Upper lobe of left lung (tissue), 6 donors: ENCODE measurements around the gene CAB39. TPM values are rescaled to one million over a fixed set of nuclear protein-coding genes. Genes with fewer than 3 reads are reported as not detected.

Experiments
- ATAC-seq, 2 donors: fragments of 200-7000 bp; cut with Tn5 transposase; one replicate each; pipeline ENCODE4 v1.9.1; 2022; ENCODE audit warnings: mild to moderate bottlenecking in 2 of 2, moderate library complexity in 2 of 2; ENCODE audit not compliant: low FRiP score in 2 of 2
- DNase-seq, 2 donors: peaks; one replicate each; pipeline ENCODE4 v3.0.0-alpha.2; 2019 to 2020
- H3K27ac ChIP-seq, 4 donors: fragments of 200-600 bp; sonication (generic); one replicate each; pipeline ENCODE4 v1.5.1; 2016 to 2019
- H3K27me3 ChIP-seq, 4 donors: fragments of 200-600 bp; sonication (generic); one replicate each; pipeline ENCODE4 v1.5.1; 2017 to 2019
- H3K36me3 ChIP-seq, 4 donors: fragments of 200-600 bp; sonication (generic); one replicate each; pipeline ENCODE4 v1.5.1; 2016 to 2019
- H3K4me1 ChIP-seq, 4 donors: fragments of 200-600 bp; sonication (generic); one replicate each; pipeline ENCODE4 v1.5.1; 2018 to 2019
- H3K4me3 ChIP-seq, 4 donors: fragments of 200-600 bp; sonication (generic); one replicate each; pipeline ENCODE4 v1.5.1; 2017 to 2019; ENCODE audit warnings: mild to moderate bottlenecking in 2 of 4, moderate library complexity in 1 of 4
- H3K9me3 ChIP-seq, 4 donors: fragments of 200-600 bp; sonication (generic); one replicate each; pipeline ENCODE4 v1.5.1; 2018 to 2019
- EP300 ChIP-seq, 4 donors: sonication (generic); formaldehyde crosslinking; IDR thresholded peaks; one replicate each; pipeline ENCODE4 v1.5.1; 2017; ENCODE audit warnings: antibody characterized with exemption in 4 of 4, control low read depth in 2 of 4
- POLR2A ChIP-seq, 4 donors: fragments of 450-650 bp; IDR thresholded peaks; one replicate each; pipeline ENCODE4 v1.5.1; 2016 to 2017; ENCODE audit warnings: antibody characterized with exemption in 4 of 4, mild to moderate bottlenecking in 2 of 4
- POLR2AphosphoS5 ChIP-seq, 2 donors: sonication (generic); formaldehyde crosslinking; IDR thresholded peaks; one replicate each; pipeline ENCODE4 v1.5.1; 2017; ENCODE audit warnings: antibody characterized with exemption in 2 of 2
- WGBS, 2 donors: methylation state at CpG; one replicate each; pipeline ENCODE4 v1.1.5; 2017 to 2018; 5-methylcytosine and 5-hydroxymethylcytosine counted together
- total RNA-seq, 6 donors: library from RNA; depleted of rRNA in 4 of 6; stranded (reverse); fragments of >200 nt in 4 of 6; gene quantifications; one replicate each; pipeline versions ENCODE4 v1.1.0 to v1.2.1, GENCODE V29; 2016 to 2021
- TF ChIP-seq, protein P1 (sequence below), 6 experiments: fragments of 450-650 bp in 4 of 6; fragments of 200-600 bp in 2 of 6; sonication (generic) in 2 of 6; IDR thresholded peaks; one replicate each; pipeline ENCODE4 v1.5.1; 2016 to 2019; ENCODE audit warnings: antibody characterized with exemption in 6 of 6
- donor health status: DM: no; HTN: no; CAD: no; lungs with moderate emphysema.
- donor health status: DM: no; HTN: yes; CAD: no; lungs with severe emphysema.

The CAB39 gene
- total RNA-seq, 6 donors from 2014 or later, result 56.5 to 125 (median 76.7) TPM

DNA sequence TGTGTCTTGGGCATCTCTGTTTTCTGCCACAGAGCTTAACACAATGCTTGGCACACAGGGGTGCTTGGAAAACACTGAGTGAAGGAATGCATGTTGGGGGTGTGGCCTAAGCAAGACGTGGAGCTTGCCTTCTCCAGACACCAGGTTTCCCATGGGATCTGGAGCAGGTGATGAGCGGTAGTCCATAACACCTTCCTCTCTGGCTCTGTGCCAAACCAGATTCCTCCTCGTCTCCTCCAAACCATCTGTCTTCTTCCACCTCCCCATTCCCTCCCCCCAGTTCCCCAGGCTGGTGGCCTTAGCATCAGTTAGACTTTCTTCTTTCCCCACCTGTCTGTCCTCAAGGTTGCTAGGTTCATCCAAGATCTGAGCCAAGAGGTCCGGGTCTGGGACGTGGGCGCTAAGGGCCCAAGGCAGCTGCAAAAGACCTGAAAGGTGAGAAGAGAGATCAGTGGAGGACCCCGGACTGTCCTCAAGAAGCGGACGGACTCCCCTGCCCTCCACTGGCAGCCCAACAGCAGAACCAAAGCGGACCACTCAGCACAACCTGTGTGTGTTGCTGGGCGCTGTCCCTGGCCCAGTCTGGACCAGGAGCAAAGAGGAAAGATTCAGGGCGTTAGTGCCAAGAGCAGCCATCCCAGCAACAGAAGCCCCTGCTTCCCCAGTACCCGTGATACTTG lies 150.9 kb downstream of the CAB39 start:
- H3K36me3 ChIP-seq, result no peaks in the 10 kb centered on the region
- no peak overlapping the region for H3K27ac ChIP-seq
- no peak for ATAC-seq
- TF ChIP-seq POLR2AphosphoS5 (IDR thresholded peaks at IDR 0.05), result no peak
- TF ChIP-seq EP300 (IDR thresholded peaks at IDR 0.05), result no peak
- TF ChIP-seq, protein P1, sequence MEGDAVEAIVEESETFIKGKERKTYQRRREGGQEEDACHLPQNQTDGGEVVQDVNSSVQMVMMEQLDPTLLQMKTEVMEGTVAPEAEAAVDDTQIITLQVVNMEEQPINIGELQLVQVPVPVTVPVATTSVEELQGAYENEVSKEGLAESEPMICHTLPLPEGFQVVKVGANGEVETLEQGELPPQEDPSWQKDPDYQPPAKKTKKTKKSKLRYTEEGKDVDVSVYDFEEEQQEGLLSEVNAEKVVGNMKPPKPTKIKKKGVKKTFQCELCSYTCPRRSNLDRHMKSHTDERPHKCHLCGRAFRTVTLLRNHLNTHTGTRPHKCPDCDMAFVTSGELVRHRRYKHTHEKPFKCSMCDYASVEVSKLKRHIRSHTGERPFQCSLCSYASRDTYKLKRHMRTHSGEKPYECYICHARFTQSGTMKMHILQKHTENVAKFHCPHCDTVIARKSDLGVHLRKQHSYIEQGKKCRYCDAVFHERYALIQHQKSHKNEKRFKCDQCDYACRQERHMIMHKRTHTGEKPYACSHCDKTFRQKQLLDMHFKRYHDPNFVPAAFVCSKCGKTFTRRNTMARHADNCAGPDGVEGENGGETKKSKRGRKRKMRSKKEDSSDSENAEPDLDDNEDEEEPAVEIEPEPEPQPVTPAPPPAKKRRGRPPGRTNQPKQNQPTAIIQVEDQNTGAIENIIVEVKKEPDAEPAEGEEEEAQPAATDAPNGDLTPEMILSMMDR (IDR thresholded peaks at IDR 0.05), result no peak
- no peak for TF ChIP-seq POLR2A (IDR thresholded peaks at IDR 0.05)
- WGBS, 2 donors, result 78 to 87% methylated on average over 10 to 13 of the region's 13 CpGs
- H3K27me3 ChIP-seq, result peaks cover 0 to 11% (median 3%) of the 10 kb centered on the region in 4 donors
- H3K9me3 ChIP-seq, result no peaks in the 10 kb centered on the region
- DNase-seq, result no peak
- peaks cover 12 to 29% (median 23%) of the 10 kb centered on the region in 4 donors for H3K4me1 ChIP-seq
- H3K4me3 ChIP-seq, result no peak overlapping the region

DNA sequence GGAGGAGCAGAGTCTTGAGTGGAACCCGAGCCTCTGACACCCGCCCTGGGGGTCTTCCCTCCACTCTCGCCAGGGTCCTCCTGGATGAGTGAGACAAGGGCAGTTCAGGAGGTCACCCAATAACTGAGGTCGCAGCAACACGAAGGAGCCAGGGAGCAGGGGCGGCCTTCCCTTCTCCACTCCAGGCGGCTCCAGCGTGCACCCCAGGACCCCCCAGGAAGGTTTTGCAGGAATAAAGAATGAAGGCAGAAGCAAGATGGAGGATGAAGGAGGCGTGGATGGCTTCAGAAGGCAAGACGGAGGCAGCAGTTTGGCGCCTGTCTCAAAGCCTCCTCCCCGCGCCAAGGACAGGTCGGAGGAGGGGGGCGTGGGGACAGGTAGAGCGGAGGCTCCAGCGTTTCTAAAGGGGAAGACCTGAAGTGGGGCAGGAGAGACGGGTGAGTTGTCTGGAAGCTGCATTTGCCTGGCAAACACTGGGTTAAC lies 151.5 kb downstream of the CAB39 start:
- Histone ChIP-seq H3K4me3 (peak overlapping the region in 3 of 4 donors; percentile 69 to 74 (median 74)), H3K4me1 (peaks cover 12 to 29% (median 23%) of the 10 kb centered on the region in 4 donors), H3K27ac (no peak overlapping the region), H3K27me3 (peaks cover 0 to 11% (median 3%) of the 10 kb centered on the region in 4 donors), H3K9me3 (no peaks in the 10 kb centered on the region), H3K36me3 (no peaks in the 10 kb centered on the region)
- ATAC-seq (no peak), DNase-seq (no peak)
- TF ChIP-seq POLR2AphosphoS5 (IDR thresholded peaks at IDR 0.05) (no peak), EP300 (IDR thresholded peaks at IDR 0.05) (no peak), POLR2A (IDR thresholded peaks at IDR 0.05) (no peak)
- TF ChIP-seq, protein P1 (IDR thresholded peaks at IDR 0.05), result no peak
- 35 to 39% methylated on average over 14 to 18 of the region's 18 CpGs for WGBS, 2 donors

DNA sequence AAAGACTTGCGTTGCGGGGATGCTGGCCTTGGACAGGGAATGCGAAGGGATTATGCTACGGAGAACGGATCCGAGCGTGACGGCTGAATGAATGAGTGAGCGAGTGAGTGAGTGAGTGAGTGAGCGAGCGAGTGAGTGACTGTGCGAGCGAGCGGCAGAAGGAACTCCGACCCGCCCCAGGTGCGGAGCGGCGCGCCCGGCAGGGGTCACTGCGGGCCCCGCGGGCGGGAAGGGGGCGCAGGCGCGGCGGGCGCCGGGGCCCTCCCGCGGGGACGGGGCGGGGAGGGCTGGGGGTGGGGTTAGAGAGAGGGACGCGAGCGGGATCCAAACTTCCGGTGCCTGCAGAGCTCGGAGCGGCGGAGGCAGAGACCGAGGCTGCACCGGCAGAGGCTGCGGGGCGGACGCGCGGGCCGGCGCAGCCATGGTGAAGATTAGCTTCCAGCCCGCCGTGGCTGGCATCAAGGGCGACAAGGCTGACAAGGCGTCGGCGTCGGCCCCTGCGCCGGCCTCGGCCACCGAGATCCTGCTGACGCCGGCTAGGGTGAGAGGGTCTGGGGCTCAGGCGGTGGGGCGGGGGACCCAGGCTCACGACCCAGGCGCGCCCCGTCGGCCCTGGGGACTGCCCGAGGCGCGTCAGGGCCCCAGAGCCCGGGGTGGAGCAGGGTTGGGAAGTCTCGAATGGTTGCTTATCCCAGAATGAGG lies 152.1 kb downstream of the CAB39 start, which contains the start of gene ITM2C:
Gene ITM2C (plus strand): TSS at position 338 of the 702 bp plus-strand sequence. CDS start 84 bp downstream, at position 422.
- Histone ChIP-seq H3K36me3 (no peaks in the 10 kb centered on the region), H3K9me3 (no peaks in the 10 kb centered on the region), H3K27ac (peak within 1 kb of the TSS in 3 of 4 donors; percentile 44 to 72 (median 50)), H3K4me3 (peak within 1 kb of the TSS; percentile 56 to 74 (median 72)), H3K27me3 (peaks cover 0 to 11% (median 3%) of the 10 kb centered on the region in 4 donors), H3K4me1 (peaks cover 12 to 29% (median 23%) of the 10 kb centered on the region in 4 donors)
- ATAC-seq (peak; percentile 65 to 92), DNase-seq (peak; percentile 54 to 92)
- TF ChIP-seq, protein P1 (IDR thresholded peaks at IDR 0.05), result peak in 3 of 6 experiments; percentile 42 to 50 (median 46)
- peak in 1 of 4 donors; percentile 42 for TF ChIP-seq POLR2A (IDR thresholded peaks at IDR 0.05)
- TF ChIP-seq POLR2AphosphoS5 (IDR thresholded peaks at IDR 0.05), result no peak
- 0 to 1% methylated on average over 9 to 46 of the region's 76 CpGs for WGBS, 2 donors

DNA sequence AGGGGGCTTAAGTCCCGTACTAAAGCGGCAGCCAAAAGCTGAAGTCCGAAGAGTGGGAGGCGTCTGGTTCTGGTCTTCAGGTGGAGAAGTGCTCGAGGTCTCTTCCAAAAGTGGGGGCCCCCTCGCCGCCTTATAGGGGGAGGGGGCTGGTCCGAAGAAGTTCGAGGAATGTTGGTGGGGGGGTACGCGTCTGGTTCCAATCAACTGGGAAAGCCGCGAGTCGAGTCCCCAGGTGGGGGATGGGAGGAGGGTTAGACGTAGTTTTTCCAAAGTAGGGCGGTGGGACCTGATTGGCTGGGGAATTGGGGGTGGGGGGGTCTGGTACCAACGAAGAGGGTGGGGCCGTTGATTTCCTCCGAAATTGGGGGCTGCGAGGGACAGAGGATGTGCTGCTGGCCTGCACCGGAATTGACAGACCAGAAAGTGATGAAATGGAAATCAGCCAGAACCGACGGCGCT lies 152.7 kb downstream of the CAB39 start:
- H3K27ac ChIP-seq, result peak overlapping the region in 3 of 4 donors; percentile 44 to 72 (median 50)

More for the DNA sequence above, 152.7 kb downstream of the CAB39 start:
- H3K4me3 ChIP-seq, result peak overlapping the region; percentile 56 to 74 (median 72)
- H3K36me3 ChIP-seq, result no peaks in the 10 kb centered on the region
- ATAC-seq, result no peak
- H3K4me1 ChIP-seq, result peaks cover 16 to 35% (median 24%) of the 10 kb centered on the region in 4 donors
- WGBS, 2 donors, result 2 to 4% methylated on average over 23 of the region's 24 CpGs
- H3K27me3 ChIP-seq, result peaks cover 0 to 11% (median 3%) of the 10 kb centered on the region in 4 donors
- H3K9me3 ChIP-seq, result no peaks in the 10 kb centered on the region
- TF ChIP-seq POLR2A (IDR thresholded peaks at IDR 0.05), result no peak
- TF ChIP-seq, protein P1 (IDR thresholded peaks at IDR 0.05), result no peak
- no peak for TF ChIP-seq EP300 (IDR thresholded peaks at IDR 0.05)
- no peak for TF ChIP-seq POLR2AphosphoS5 (IDR thresholded peaks at IDR 0.05)
- DNase-seq, result no peak
